Activated T-helper 1 cell treated with anti-CD3 and anti-CD28 coated beads, Interleukin-2, amount 50 U/mL, for 16 hours (primary cell): ENCODE measurements around the gene OR4D2.

Experiments used
- DNase-seq, 2 donors: peaks; one replicate each; pipeline ENCODE4 v3.0.0-alpha.2; 2020; ENCODE audit warnings: low read depth in 1 of 2, low spot score in 1 of 2

The OR4D2 gene

GRCh38 chr17:58172369-58173071, 5.7 kb downstream of the OR4D2 start:
- DNase-seq = no peak

GRCh38 chr17:58174871-58175270, 8.1 kb downstream of the OR4D2 start:
- DNase-seq = no peak

GRCh38 chr17:58176200-58176599, 9.4 kb downstream of the OR4D2 start:
- DNase-seq = no peak

DNA sequence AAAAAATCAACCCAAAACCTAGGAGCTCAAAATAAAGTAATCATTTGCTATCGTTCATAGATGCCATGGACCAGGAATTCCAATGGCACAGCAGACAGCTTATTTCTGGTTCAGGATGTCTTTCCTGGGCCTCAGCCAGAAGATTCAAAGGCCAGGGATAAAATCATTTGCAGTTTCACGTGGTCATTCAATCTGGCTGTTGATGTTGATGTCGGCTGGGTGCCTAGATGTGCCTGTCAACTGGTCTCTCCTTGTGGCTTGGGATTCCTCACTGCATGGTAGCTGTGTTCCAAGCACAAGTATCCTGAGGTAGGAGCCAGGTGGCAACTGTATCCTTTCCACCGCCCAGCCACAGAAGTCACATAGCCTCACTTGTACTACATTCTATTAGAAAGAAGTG, 15.0 kb downstream of the OR4D2 start:
- DNase-seq = no peak

DNA sequence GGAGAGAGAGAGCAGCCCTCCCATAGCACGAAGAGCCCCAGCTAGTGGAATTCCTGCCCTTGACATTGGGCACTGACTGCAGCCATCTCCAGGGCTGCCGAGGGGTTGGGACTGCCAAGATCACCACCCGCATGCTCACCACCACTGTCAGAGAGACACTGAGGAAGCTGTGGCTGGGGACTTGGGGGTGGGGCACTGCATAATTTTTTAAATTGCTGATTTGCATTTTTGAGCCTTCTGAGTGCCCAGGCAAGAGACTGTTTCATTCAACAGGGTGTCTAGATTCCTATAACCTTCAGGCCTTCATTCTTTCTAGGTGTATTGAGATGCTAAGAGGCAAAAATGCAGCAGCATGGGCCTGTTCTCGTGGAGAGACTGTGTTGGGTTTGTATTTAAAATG, 16.7 kb downstream of the OR4D2 start:
- no peak for DNase-seq

GRCh38 chr17:58184308-58184985, 17.7 kb downstream of the OR4D2 start:
- DNase-seq = no peak

DNA sequence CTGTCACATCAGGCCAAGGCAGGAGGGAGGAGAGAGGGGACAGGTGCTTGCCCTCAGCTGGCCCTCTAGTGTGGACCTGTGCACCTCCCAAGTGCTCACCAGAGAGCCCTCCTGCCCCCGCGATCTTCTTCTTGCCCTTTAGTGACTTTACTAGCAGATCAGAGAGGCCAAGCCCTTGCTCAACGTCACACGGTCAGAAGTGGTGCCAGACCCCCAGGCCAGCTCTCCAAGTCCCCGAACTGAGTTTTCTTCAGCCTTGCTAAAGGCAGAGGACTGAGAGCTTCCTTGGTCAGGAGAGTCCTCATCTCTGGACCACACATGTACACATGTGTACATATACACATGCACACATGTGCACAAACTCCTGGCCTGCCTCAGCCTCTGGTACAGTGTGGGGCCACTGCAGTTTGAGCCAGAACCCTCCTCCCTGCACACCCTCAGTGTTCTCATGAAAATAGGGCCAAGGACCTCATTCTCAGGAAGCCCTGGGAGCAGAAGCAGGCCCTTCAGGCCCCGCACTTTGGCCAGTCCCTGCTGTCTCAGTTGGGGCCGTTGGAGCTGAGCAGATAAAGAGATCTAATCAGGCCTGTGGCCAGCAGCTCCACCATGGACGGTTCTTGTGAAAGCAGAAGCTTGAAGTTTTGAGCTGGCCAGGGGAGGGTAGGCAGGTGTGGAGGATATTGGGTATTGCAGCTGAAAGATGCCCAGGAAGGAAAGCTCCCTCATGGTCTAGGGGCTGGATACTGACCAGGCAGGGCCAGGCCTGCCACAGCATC, 18.4 kb downstream of the OR4D2 start:
- no peak for DNase-seq

GRCh38 chr17:58186591-58186990, 19.8 kb downstream of the OR4D2 start:
- no peak for DNase-seq

- no peak for DNase-seq
Observed at GRCh38 chr17:58187063-58187462, 20.3 kb downstream of the OR4D2 start.

DNA sequence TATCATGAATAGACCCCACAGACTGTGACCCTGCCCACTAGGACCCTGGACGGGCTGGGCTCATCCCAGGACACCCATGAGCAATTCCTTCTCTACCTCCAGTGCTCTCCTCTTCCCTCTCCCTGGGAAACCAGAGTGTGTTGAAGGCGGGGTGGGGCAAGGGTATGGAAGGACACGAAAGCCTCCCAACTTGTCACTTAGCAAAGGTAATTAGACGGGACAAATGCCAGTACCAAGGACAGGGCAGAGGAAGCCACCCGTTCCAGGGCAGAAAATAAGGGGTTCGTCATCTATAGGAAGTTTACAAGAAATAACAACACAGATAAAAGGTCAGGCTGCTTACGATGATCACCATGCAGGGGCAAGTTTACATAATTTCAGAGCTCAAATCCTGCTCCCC, 20.9 kb downstream of the OR4D2 start:
- no peak for DNase-seq

- no peak for DNase-seq
Observed at GRCh38 chr17:58189436-58190146, 22.8 kb downstream of the OR4D2 start.

DNA sequence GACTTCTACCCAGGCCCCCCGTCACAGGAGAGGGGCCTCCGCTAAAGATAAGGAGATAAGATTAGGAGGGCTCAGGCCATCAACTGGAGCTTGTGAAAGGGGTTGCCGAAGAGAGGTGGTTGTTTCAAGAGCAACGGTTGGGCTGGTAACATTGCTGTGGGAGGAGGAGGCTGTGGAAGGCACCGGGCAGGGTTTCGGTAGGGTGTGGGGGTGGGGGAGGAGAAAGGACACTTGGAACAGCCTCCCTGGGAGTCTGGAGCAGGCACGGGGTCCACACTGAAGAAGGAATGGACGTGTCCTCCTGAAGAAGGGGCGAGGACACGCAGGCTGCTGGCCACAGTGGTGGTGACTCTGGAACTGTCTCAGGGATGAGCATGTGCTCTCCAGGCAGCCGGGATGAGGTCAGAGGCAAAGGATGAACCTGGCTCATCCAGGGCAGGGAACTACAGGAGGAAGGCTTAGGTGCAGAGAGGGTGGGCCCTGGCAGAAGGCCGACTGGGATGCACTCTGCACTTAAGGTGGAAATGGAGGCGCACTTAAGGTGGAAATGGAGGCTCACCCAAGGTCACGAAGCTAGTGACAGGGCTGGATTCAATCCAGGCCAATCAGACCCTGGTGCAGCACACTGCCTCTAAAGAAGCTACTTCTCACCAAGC, 24.6 kb downstream of the OR4D2 start:
- DNase-seq = no peak

DNA sequence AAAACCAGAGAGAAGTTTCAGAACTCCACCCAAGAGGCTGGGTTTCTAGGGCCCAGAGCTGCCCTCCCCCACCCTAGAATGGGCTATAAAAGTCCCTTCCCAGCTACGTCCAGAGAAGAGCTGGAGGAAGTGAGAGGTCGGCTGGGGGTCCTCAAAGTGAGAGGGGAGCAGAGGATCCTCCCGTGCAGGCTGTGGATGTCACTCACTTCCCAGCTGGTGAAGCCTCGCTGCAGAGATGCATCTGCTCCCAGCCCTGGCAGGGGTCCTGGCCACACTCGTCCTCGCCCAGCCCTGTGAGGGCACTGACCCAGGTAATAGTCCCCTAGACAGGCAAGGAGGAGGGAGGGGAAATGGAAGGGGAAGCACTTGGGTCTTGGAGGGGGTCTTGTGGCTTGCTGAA, 25.8 kb downstream of the OR4D2 start, which contains the start of gene EPX:
Gene EPX (plus strand): TSS at position 115 of the 400 bp plus-strand sequence. CDS start 121 bp downstream, at position 236.
- no peak for DNase-seq

DNA sequence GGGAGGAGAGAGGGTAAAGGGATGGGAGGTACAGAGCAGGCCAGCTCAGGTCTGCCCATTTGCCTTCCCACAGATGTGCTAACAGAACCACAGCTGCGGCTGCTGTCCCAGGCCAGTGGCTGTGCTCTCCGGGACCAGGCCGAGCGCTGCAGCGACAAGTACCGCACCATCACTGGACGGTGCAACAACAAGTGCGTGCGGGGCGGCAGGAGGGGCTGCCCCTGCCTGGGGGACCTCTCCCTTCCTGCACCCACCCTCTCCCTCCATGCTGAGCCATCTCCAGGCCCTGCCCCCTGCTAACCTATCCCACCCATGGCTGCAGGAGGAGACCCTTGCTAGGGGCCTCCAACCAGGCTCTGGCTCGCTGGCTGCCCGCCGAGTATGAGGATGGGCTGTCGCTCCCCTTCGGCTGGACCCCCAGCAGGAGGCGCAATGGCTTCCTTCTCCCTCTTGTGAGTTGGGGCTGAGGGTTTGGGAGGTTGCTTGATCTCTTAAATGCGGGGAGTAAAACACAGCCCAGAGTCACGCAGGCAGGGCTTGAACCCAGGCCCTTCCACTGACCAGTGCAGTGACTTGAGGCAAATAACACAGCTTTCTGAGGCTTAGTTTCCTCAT, 27.0 kb downstream of the OR4D2 start:
- DNase-seq = no peak

- no peak for DNase-seq
Observed at GRCh38 chr17:58195518-58196123, 28.8 kb downstream of the OR4D2 start.

DNA sequence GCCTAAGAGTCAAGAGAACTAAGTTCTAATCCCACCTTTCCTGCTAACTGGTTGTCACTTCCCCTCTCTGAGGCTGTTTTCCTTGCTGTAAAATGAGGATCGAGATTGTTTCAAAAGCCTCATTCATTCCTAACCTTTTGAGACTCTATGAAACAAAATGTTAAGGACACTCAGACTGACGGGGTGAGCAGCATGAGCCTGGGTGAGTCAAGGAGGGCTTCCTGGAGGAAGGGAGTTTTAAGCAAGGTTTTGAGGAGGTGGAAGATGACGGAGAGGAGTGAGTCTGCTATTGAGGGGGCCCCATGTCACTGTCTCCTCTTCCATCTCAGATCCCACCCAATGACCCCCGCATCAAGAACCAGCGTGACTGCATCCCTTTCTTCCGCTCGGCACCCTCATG, 29.8 kb downstream of the OR4D2 start:
- no peak for DNase-seq

- peak; percentile 23 to 32 for DNase-seq
Observed at GRCh38 chr17:58200024-58200633, 33.3 kb downstream of the OR4D2 start.

- no peak for DNase-seq
Observed at GRCh38 chr17:58202859-58203258, 36.1 kb downstream of the OR4D2 start.

- DNase-seq = no peak
Observed at GRCh38 chr17:58204796-58205195, 38.0 kb downstream of the OR4D2 start.

DNA sequence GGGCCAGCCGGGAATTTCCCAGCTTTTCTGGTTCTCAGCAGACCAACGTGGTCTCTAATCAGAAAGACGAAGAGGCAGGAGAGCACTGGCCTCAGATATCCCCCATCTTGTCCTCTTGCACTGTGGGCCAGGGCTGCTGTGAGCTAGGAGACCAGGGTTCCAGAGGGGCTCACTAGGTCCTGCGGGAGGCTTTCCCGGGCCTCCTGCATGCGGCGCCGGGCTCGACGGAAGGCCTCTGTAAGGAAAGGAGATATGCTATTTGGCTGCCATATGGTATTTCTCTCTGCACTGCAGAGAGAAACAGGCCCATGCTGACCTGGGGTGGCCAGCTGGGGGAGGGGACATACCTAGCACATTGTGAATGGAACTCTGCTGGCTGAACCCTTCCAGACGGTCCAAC, 39.2 kb downstream of the OR4D2 start:
- no peak for DNase-seq
